ENCODE results near the gene PIGP.

The PIGP gene

GRCh38 chr21:37065561-37066177 lies 7.2 kb downstream of the PIGP start:
- H3K4me3 ChIP-seq (ENCODE audit: low read depth, low read length): no peak overlapping the region
- no peak for TF ChIP-seq CTCF (IDR thresholded peaks at IDR 0.05; ENCODE audit: borderline replicate concordance, insufficient read depth, low read depth, low read length)

GRCh38 chr21:37064841-37065240 lies 8.0 kb downstream of the PIGP start:
- no peak overlapping the region for H3K4me3 ChIP-seq (ENCODE audit: low read depth, low read length)
- TF ChIP-seq CTCF (IDR thresholded peaks at IDR 0.05; ENCODE audit: borderline replicate concordance, insufficient read depth, low read depth, low read length): no peak

GRCh38 chr21:37063433-37063832 lies 9.4 kb downstream of the PIGP start:
- TF ChIP-seq CTCF (IDR thresholded peaks at IDR 0.05; ENCODE audit: borderline replicate concordance, insufficient read depth, low read depth, low read length): no peak
- no peak overlapping the region for H3K4me3 ChIP-seq (ENCODE audit: low read depth, low read length)

DNA sequence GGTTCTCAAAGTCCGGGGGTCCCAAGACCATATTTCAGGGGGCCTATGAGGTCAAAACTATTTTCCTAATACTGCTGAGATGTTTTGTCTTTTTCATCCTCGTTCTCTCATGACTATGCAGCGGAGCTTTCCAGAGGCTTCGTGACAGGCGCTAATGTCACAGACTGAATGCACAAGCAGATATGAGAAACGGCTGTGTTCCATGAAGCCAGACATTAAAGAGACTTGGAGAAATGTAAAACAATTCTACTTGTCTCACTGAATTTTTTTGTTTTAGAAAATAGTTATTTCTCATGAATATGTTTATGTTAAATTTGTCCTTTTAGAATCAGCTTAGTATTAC lies 10.3 kb downstream of the PIGP start:
- no peak overlapping the region for H3K4me3 ChIP-seq (ENCODE audit: low read depth, low read length)
- TF ChIP-seq CTCF (IDR thresholded peaks at IDR 0.05; ENCODE audit: borderline replicate concordance, insufficient read depth, low read depth, low read length): no peak

GRCh38 chr21:37061926-37062592 lies 10.8 kb downstream of the PIGP start:
- no peak for TF ChIP-seq CTCF (IDR thresholded peaks at IDR 0.05; ENCODE audit: borderline replicate concordance, insufficient read depth, low read depth, low read length)
- H3K4me3 ChIP-seq (ENCODE audit: low read depth, low read length): no peak overlapping the region

DNA sequence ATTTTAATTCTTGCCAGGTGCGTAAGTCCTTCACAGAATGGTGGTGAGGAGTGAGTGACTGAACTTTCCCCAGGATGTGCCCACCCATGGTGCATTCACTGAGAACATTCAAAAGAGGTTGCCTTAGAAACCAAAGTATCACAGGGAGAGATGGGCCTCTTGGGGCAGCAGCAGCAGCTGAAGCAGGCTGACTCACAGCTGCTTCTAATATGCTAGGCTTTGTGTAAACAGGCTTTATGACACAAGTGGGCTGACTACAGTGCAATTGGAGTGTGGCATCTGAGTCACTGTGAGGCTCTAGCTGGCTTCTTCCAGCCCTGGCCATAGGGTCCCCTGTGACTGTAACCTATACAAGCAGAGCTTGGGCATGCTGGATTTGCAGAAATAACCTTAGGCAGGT lies 12.6 kb downstream of the PIGP start:
- TF ChIP-seq CTCF (IDR thresholded peaks at IDR 0.05; ENCODE audit: borderline replicate concordance, insufficient read depth, low read depth, low read length): no peak
- H3K4me3 ChIP-seq (ENCODE audit: low read depth, low read length): no peak overlapping the region

- H3K4me3 ChIP-seq (ENCODE audit: low read depth, low read length): no peak overlapping the region
- TF ChIP-seq CTCF (IDR thresholded peaks at IDR 0.05; ENCODE audit: borderline replicate concordance, insufficient read depth, low read depth, low read length): no peak
Measured at GRCh38 chr21:37059181-37059580, 13.7 kb downstream of the PIGP start.

Measured in GM12875 (cell line).